BJ (cell line): ENCODE data around the gene BST1. TPM values are rescaled to one million over a fixed set of nuclear protein-coding genes. Genes with fewer than 3 reads are reported as not detected.

Experiments used
- CTCF ChIA-PET: fragments of 350-600 bp; formaldehyde crosslinking; extraction: SDS; loops from one replicate; lab custom pipeline; 2021; ENCODE audit warnings: antibody characterized with exemption, inconsistent platforms; lab: Yijun Ruan, JAX
- POLR2A ChIA-PET: fragments of 300-600 bp; sonication (Branson Sonifier 250); formaldehyde crosslinking; extraction: SDS; loops from one replicate; lab custom pipeline; 2021; ENCODE audit warnings: antibody characterized with exemption; lab: Charles Lee
- DNase-seq: peaks from one replicate; pipeline ENCODE4 v3.0.0-alpha.2; 2011; ENCODE audit warnings: low read depth
- H3K27me3 ChIP-seq: 2 replicates; pipeline ENCODE4 v1.6.0; 2011; ENCODE audit warnings: low read length; ENCODE audit not compliant: control insufficient read depth, insufficient read depth
- H3K36me3 ChIP-seq: 2 replicates; pipeline ENCODE4 v1.5.1; 2011; ENCODE audit warnings: low read length; ENCODE audit not compliant: control insufficient read depth, insufficient read depth
- H3K4me3 ChIP-seq: 2 replicates; pipeline ENCODE4 v1.5.1; 2011; ENCODE audit warnings: low read depth, mild to moderate bottlenecking, control low read depth, low read length
- polyA plus RNA-seq: library from polyadenylated mRNA; depleted of rRNA; stranded (reverse); fragments of >200 nt; gene quantifications from 2 replicates; pipeline ENCODE4 v1.2.3, GENCODE V29; 2011
- TF ChIP-seq, protein P1 (sequence below): IDR thresholded peaks from 2 replicates; pipeline ENCODE4 v1.5.1; 2011; ENCODE audit warnings: low read depth, mild to moderate bottlenecking, control low read depth, inconsistent platforms, low read length, moderate library complexity; ENCODE audit not compliant: insufficient read depth

Gene BST1
- polyA plus RNA-seq, 1 experiment = 38.5 TPM

DNA sequence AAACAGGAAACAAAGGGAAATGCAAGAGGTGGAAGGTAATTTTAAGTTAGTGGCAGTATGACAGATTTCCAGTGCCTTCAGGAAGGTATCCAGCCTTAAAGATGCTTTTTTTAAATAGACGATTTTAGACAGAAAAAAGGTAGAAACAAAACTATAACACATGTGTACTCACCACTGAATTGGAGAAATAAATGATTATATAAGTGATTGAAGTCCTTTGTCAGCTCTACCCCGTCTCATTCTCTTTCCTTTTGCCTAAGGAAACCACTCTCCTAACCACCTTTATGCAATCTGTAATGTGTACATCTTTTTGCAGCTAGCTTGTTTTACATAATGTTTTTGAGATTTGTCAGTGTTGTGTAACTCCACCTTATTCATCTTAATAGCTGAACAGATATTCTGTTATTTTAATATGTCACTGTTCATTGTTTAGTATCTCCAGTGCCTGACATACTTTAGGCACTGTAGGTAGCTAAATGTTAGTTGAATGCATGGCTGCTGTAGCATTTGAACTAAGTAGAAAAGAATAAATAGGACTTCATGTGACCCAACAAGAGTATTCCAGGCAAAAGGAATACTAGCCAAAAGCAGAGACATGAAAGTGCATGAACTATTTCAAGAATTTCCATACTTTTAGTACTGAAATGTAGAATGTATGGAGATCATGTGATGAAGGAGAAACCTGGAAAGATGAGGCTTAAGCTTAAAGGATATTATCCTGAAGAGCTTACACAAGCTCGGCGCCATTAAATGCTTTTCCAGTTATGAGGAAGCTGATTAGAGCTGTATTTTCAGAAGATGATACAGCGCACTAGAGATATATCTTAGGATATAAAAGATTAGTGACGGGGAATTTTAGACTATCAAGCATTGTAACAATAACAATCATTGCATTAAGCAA lies 20.4 kb upstream of the BST1 start:
- H3K27me3 ChIP-seq = no peaks in the 10 kb centered on the region
- DNase-seq = no peak
- CTCF ChIA-PET = interaction anchor here (0.9 kb wide), 3 partner anchors 13 to 28 kb away, joined by 3 to 4 read pairs (median 4); no protein-coding TSS in a partner anchor

DNA sequence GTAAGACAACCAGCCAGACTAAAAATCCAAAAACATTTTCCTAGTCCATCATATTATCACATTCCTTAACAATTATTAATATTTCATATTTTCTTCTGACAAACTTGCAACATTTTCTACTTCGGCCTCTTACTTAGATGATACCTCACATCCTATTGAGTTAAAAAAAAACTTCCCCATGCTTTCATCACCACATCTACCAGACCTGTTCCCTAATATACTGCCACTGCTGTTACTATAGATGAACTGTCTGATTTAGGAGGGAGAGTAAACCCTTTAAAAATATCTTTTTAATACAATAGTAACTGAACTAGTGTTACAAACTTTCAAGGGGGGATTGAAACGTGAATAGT lies 19.7 kb upstream of the BST1 start:
- H3K27me3 ChIP-seq = no peaks in the 10 kb centered on the region
- DNase-seq = no peak
- no peak overlapping the region; the same call in 1 of the 2 replicates for H3K4me3 ChIP-seq
- TF ChIP-seq, protein P1, sequence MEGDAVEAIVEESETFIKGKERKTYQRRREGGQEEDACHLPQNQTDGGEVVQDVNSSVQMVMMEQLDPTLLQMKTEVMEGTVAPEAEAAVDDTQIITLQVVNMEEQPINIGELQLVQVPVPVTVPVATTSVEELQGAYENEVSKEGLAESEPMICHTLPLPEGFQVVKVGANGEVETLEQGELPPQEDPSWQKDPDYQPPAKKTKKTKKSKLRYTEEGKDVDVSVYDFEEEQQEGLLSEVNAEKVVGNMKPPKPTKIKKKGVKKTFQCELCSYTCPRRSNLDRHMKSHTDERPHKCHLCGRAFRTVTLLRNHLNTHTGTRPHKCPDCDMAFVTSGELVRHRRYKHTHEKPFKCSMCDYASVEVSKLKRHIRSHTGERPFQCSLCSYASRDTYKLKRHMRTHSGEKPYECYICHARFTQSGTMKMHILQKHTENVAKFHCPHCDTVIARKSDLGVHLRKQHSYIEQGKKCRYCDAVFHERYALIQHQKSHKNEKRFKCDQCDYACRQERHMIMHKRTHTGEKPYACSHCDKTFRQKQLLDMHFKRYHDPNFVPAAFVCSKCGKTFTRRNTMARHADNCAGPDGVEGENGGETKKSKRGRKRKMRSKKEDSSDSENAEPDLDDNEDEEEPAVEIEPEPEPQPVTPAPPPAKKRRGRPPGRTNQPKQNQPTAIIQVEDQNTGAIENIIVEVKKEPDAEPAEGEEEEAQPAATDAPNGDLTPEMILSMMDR = no peak
- ChIA-PET POLR2A (no interaction called here), CTCF (interaction anchor here (0.9 kb wide), 1 partner anchor 12 kb away, joined by 4 read pairs; no protein-coding TSS in a partner anchor)
- H3K36me3 ChIP-seq = no peaks in the 10 kb centered on the region

More for the DNA sequence above, 20.4 kb upstream of the BST1 start:
- Histone ChIP-seq H3K36me3 (no peaks in the 10 kb centered on the region), H3K4me3 (peak overlapping the region; percentile 56)
- POLR2A ChIA-PET = interaction anchor here (0.6 kb wide), 1 partner anchor 195 kb away, joined by 3 read pairs; no protein-coding TSS in a partner anchor
- TF ChIP-seq, protein P1 = no peak

DNA sequence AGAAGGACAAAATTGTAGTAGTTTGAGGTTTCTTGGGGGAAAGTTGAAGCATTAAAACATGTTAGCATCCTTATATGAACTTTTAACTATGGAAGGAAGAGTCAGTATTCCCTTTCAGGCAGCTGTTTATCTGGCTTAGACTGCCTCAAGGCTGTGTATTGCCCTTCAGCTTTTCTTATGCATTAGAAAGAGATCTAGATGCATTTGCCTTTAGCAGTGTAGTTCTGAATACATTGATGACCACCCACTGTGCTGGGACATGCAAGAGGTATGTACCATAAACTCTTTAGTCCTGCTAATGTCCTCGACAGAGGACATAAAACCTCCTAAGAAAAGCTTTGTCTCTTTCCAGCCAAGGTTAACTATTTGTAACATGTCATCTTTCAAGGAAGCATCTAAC lies 18.4 kb upstream of the BST1 start:
- ChIA-PET POLR2A (no interaction called here), CTCF (interaction anchor here (0.9 kb wide), 1 partner anchor 9 kb away, joined by 3 read pairs; no protein-coding TSS in a partner anchor)
- TF ChIP-seq, protein P1 = no peak
- Histone ChIP-seq H3K4me3 (no peak overlapping the region), H3K27me3 (no peaks in the 10 kb centered on the region), H3K36me3 (no peaks in the 10 kb centered on the region)
- DNase-seq = no peak

DNA sequence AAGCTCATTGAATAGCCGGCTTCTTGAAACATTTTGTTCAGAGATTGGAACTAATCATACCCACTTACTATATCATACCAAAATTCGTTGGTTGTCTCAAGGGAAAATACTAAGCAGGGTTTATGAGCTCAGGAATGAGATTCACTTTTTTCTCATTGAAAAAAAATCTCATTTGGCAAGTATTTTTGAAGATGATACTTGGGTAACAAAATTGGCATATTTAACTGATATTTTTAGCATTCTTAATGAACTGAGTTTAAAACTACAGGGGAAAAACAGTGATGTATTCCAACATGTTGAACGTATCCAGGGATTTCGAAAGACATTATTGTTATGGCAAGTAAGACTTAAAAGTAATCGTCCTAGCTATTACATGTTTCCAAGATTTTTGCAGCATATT lies 14.8 kb upstream of the BST1 start:
- Histone ChIP-seq H3K27me3 (no peaks in the 10 kb centered on the region), H3K4me3 (no peak overlapping the region), H3K36me3 (no peaks in the 10 kb centered on the region)
- ChIA-PET POLR2A (no interaction called here), CTCF (interaction anchor here (0.8 kb wide), 1 partner anchor 15 kb away, joined by 3 read pairs; no protein-coding TSS in a partner anchor)
- TF ChIP-seq, protein P1 = no peak
- no peak for DNase-seq

DNA sequence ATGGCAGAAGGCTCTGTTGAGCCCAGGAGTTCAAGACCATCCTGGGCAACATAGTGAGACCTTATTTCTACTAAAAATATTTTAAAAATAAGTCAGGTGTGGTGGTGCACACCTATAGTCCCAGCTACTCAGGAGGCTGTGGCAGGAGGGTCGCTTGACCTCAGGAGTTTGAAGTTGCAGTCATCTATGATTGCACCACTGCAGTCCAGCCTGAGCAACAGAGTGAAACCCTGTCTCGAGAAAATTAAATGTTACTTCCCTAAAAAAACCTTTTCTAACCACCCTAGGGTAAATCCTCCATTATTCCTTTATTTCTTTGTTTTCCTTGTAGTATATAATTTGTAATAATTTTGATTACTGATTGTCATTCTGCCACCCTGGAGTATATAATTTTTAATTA lies 13.3 kb upstream of the BST1 start:
- H3K4me3 ChIP-seq = no peak overlapping the region
- H3K27me3 ChIP-seq = no peaks in the 10 kb centered on the region
- TF ChIP-seq, protein P1 = no peak

More for the DNA sequence above, 13.3 kb upstream of the BST1 start:
- POLR2A ChIA-PET = no interaction called here
- CTCF ChIA-PET = no interaction called here
- DNase-seq = no peak
- no peaks in the 10 kb centered on the region for H3K36me3 ChIP-seq
